Vagina (tissue), 2 donors: ENCODE measurements around the gene CACNA2D1. TPM values are rescaled to one million over a fixed set of nuclear protein-coding genes. Genes with fewer than 3 reads are reported as not detected.

Experiments
- DNase-seq, 2 donors: peaks; one replicate each; pipeline ENCODE4 v3.0.0-alpha.2; 2017; ENCODE audit errors: extremely low spot score in 2 of 2
- H3K27ac ChIP-seq: fragments of 200-600 bp; sonication (generic); one replicate; pipeline ENCODE4 v1.5.1; 2019
- H3K27me3 ChIP-seq: fragments of 200-600 bp; sonication (generic); one replicate; pipeline ENCODE4 v1.5.1; 2019
- H3K36me3 ChIP-seq, 2 donors: fragments of 200-600 bp; sonication (generic); one replicate each; pipeline ENCODE4 v1.5.1; 2017 to 2019
- H3K4me1 ChIP-seq: fragments of 200-600 bp; sonication (generic); one replicate; pipeline ENCODE4 v1.5.1; 2019
- H3K4me3 ChIP-seq, 2 donors: fragments of 200-600 bp; sonication (generic); 1 replicate in 1 of 2; 2 replicates in 1 of 2; pipeline ENCODE4 v1.5.1; 2016 to 2019
- H3K9me3 ChIP-seq: fragments of 200-600 bp; sonication (generic); one replicate; pipeline ENCODE4 v1.5.1; 2019
- POLR2A ChIP-seq, 2 donors: fragments of 450-650 bp; IDR thresholded peaks; one replicate each; pipeline ENCODE4 v1.6.1; 2017; ENCODE audit warnings: antibody characterized with exemption in 2 of 2, mild to moderate bottlenecking in 2 of 2, moderate library complexity in 2 of 2
- POLR2AphosphoS5 ChIP-seq, 2 donors: sonication (generic); formaldehyde crosslinking; IDR thresholded peaks; one replicate each; pipeline ENCODE4 v1.9.0; 2017; ENCODE audit warnings: antibody characterized with exemption in 2 of 2, mild to moderate bottlenecking in 2 of 2, low read depth in 1 of 2; ENCODE audit not compliant: insufficient read depth in 1 of 2
- intact Hi-C: fragments of 100-400 bp; cut with DNase I; formaldehyde crosslinking; loops from one replicate; pipeline ENCODE4 v1.15.1; 2023
- total RNA-seq: library from RNA; depleted of rRNA; stranded (reverse); fragments of >200 nt; gene quantifications from one replicate; pipeline ENCODE4 v1.2.3, GENCODE V29; 2016
- TF ChIP-seq, protein P1 (sequence below), 3 experiments: fragments of 450-650 bp in 2 of 3; fragments of 200-600 bp in 1 of 3; sonication (generic) in 1 of 3; IDR thresholded peaks; one replicate each; pipeline ENCODE4 v1.5.1; 2017 to 2019; ENCODE audit warnings: antibody characterized with exemption in 3 of 3, mild to moderate bottlenecking in 2 of 3, moderate library complexity in 2 of 3

The CACNA2D1 gene
- total RNA-seq, 1 donor from 2014 or later: 16.9 TPM

DNA sequence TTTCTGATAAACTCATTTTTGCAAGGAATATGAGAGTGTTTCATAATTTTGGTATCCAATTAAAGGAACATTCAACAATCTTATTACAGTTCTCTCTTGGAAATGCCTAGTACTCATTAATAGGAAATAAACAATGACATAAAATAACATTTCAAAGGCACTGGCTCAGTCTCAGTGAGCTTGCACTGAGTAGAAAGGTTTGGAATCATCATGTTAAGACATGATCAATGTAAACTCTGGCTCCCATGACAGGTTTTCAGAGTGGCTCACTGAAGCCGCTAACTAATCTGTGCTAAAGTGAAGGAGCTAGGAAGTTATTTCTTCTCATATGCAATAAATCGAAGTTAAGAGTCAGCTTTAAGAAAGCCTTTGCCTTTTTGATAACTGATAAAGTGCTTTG, 470.5 kb downstream of the CACNA2D1 start:
- Histone ChIP-seq H3K27me3 (no peaks in the 10 kb centered on the region), H3K27ac (no peak overlapping the region), H3K9me3 (no peaks in the 10 kb centered on the region), H3K4me3 (no peak overlapping the region), H3K36me3 (peaks cover 0 to 7% of the 10 kb centered on the region in 2 donors), H3K4me1 (no peaks in the 10 kb centered on the region)
- DNase-seq: no peak
- intact Hi-C loops: no loop called here
- TF ChIP-seq POLR2AphosphoS5 (IDR thresholded peaks at IDR 0.05; ENCODE audit: insufficient read depth in 1 of 2, low read depth in 1 of 2): no peak
- no peak for TF ChIP-seq POLR2A (IDR thresholded peaks at IDR 0.05)
- TF ChIP-seq, protein P1, sequence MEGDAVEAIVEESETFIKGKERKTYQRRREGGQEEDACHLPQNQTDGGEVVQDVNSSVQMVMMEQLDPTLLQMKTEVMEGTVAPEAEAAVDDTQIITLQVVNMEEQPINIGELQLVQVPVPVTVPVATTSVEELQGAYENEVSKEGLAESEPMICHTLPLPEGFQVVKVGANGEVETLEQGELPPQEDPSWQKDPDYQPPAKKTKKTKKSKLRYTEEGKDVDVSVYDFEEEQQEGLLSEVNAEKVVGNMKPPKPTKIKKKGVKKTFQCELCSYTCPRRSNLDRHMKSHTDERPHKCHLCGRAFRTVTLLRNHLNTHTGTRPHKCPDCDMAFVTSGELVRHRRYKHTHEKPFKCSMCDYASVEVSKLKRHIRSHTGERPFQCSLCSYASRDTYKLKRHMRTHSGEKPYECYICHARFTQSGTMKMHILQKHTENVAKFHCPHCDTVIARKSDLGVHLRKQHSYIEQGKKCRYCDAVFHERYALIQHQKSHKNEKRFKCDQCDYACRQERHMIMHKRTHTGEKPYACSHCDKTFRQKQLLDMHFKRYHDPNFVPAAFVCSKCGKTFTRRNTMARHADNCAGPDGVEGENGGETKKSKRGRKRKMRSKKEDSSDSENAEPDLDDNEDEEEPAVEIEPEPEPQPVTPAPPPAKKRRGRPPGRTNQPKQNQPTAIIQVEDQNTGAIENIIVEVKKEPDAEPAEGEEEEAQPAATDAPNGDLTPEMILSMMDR (IDR thresholded peaks at IDR 0.05): no peak

DNA sequence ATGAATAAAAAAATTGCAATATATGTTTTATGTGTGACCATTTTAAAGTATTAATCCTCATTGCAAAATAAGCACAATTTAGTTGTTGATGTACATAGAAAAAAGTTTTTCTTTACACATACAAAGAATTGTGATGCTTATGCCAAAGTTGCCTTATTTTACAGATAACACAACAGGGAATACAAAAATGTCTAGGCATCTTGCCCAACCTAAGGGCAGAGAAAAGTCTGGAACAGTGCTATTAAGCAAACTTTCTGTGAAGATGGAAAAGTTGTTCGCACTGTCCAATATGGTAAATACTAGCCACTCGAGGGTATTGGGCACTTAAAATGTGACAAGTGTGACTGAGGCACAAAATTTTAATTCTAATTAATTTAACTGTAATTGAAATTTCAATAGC, 483.6 kb downstream of the CACNA2D1 start:
- H3K4me1 ChIP-seq: no peaks in the 10 kb centered on the region
- no peak for DNase-seq
- H3K27me3 ChIP-seq: no peaks in the 10 kb centered on the region
- no peak for TF ChIP-seq POLR2AphosphoS5 (IDR thresholded peaks at IDR 0.05; ENCODE audit: insufficient read depth in 1 of 2, low read depth in 1 of 2)
- no peak for TF ChIP-seq POLR2A (IDR thresholded peaks at IDR 0.05)
- TF ChIP-seq, protein P1 (IDR thresholded peaks at IDR 0.05): no peak
- no peaks in the 10 kb centered on the region for H3K36me3 ChIP-seq
- no peak overlapping the region for H3K4me3 ChIP-seq
- H3K9me3 ChIP-seq: no peaks in the 10 kb centered on the region
- intact Hi-C loops: no loop called here
- no peak overlapping the region for H3K27ac ChIP-seq

DNA sequence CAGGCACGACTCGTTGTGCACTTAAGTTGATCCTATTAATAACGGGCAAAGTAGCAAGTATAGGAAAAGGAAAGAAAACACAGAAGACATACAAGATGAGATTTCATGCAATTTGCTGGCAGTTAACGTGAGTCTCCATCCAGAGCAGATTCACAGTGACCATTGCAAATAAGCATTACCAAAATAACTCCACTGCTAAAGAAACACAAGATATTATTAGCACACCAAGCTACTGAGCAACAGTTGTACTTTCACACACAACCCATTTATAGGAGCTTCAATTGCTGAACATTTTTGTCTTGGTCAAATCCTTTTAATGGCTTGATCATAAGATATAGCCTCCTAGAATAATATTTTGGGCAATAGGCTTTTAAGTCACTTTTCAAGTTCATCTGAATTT, 486.1 kb downstream of the CACNA2D1 start:
- H3K36me3 ChIP-seq: no peaks in the 10 kb centered on the region
- no peaks in the 10 kb centered on the region for H3K4me1 ChIP-seq
- TF ChIP-seq, protein P1 (IDR thresholded peaks at IDR 0.05): no peak
- no peak for TF ChIP-seq POLR2AphosphoS5 (IDR thresholded peaks at IDR 0.05; ENCODE audit: insufficient read depth in 1 of 2, low read depth in 1 of 2)
- TF ChIP-seq POLR2A (IDR thresholded peaks at IDR 0.05): no peak
- no peaks in the 10 kb centered on the region for H3K9me3 ChIP-seq
- no peaks in the 10 kb centered on the region for H3K27me3 ChIP-seq
- H3K27ac ChIP-seq: no peak overlapping the region
- DNase-seq: no peak
- intact Hi-C loops: loop anchor here (5.0 kb wide), 1 partner anchor 455 kb away; no protein-coding TSS in a partner anchor
- no peak overlapping the region for H3K4me3 ChIP-seq

DNA sequence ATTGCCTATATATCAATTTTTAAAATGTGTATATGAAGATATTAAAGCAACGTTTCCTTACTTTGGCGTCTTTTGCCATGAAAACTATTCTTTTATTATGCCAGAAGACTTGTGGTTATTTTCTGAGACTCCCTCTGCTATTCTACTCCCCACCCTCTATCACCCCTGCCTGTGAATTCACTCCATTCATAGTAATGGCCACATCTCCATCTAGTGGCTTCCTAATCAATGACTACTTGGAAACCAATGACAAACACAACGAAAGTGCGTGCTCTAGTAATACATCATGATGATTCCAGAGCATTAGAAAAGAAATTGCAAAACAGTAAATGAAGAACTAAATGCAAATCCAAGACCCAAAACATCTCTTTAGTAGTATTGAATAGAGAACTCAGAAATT, 487.1 kb downstream of the CACNA2D1 start:
- H3K36me3 ChIP-seq: no peaks in the 10 kb centered on the region
- TF ChIP-seq POLR2AphosphoS5 (IDR thresholded peaks at IDR 0.05; ENCODE audit: insufficient read depth in 1 of 2, low read depth in 1 of 2): no peak
- TF ChIP-seq, protein P1 (IDR thresholded peaks at IDR 0.05): peak in 1 of 3 experiments; percentile 49
- no peak for DNase-seq
- intact Hi-C loops: loop anchor here (5.0 kb wide), 1 partner anchor 454 kb away; no protein-coding TSS in a partner anchor
- H3K4me1 ChIP-seq: no peaks in the 10 kb centered on the region
- no peaks in the 10 kb centered on the region for H3K9me3 ChIP-seq
- H3K27me3 ChIP-seq: no peaks in the 10 kb centered on the region
- H3K4me3 ChIP-seq: no peak overlapping the region
- no peak overlapping the region for H3K27ac ChIP-seq

DNA sequence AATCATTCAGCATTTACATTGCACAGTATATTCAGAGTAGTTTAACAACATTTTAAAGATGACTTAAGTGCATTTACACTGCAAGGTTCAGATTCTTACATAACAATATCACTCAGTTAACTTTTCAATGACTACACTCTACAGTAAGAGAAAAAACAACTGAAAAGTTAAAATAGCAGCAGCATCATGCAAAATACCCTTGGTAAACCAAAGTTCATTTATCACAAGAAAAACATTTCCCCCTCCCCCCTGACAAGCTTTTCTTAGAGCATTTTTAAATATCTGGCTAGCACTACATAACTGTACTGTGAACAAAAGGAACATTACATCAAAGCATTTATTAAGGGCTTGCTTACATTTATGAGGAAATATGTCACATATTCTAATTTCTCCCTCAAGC, 494.3 kb downstream of the CACNA2D1 start:
- H3K4me1 ChIP-seq: no peaks in the 10 kb centered on the region
- H3K27ac ChIP-seq: no peak overlapping the region
- no peaks in the 10 kb centered on the region for H3K36me3 ChIP-seq
- H3K4me3 ChIP-seq: no peak overlapping the region
- TF ChIP-seq, protein P1 (IDR thresholded peaks at IDR 0.05): no peak
- no peak for TF ChIP-seq POLR2AphosphoS5 (IDR thresholded peaks at IDR 0.05; ENCODE audit: insufficient read depth in 1 of 2, low read depth in 1 of 2)
- TF ChIP-seq POLR2A (IDR thresholded peaks at IDR 0.05): no peak
- no peaks in the 10 kb centered on the region for H3K9me3 ChIP-seq
- no peak for DNase-seq
- H3K27me3 ChIP-seq: no peaks in the 10 kb centered on the region
- intact Hi-C loops: no loop called here
